SK-N-SH treated with all-trans-retinoic acid at 6 μM for 48 hours (cell line): Measurements from ENCODE around the gene CSTB.

Experiments
- ARNTL ChIP-seq: fragments of 450-650 bp; formaldehyde crosslinking; IDR thresholded peaks from 2 replicates; pipeline ENCODE4 v1.5.0; 2020; ENCODE audit warnings: low read depth, mild to moderate bottlenecking, moderate library complexity, borderline replicate concordance
- CREB5 ChIP-seq: fragments of 250-450 bp; sonication (Bioruptor Pico); IDR thresholded peaks from 2 replicates; pipeline ENCODE4 v1.5.1; 2020; ENCODE audit warnings: low read depth, mild to moderate bottlenecking, moderate library complexity
- PATZ1 ChIP-seq: fragments of 250-450 bp; sonication (Bioruptor Pico); IDR thresholded peaks from 2 replicates; pipeline ENCODE4 v1.8.0; 2020; ENCODE audit warnings: mild to moderate bottlenecking, moderate library complexity, borderline replicate concordance
- RARB ChIP-seq: fragments of 250-450 bp; sonication (Bioruptor Pico); IDR thresholded peaks from 2 replicates; pipeline ENCODE4 v1.8.0; 2021; ENCODE audit warnings: mild to moderate bottlenecking, moderate library complexity
- TOX ChIP-seq: fragments of 250-450 bp; sonication (Bioruptor Pico); IDR thresholded peaks from 2 replicates; pipeline ENCODE4 v1.8.0; 2021; ENCODE audit warnings: mild to moderate bottlenecking, moderate library complexity, borderline replicate concordance
- ZC3H10 ChIP-seq: fragments of 250-450 bp; sonication (Bioruptor Pico); IDR thresholded peaks from 2 replicates; pipeline ENCODE4 v1.5.1; 2021; ENCODE audit warnings: mild to moderate bottlenecking, moderate library complexity
- ZFP3 ChIP-seq: fragments of 250-450 bp; sonication (Bioruptor Pico); IDR thresholded peaks from 2 replicates; pipeline ENCODE4 v1.5.0; 2020; ENCODE audit warnings: mild to moderate bottlenecking, moderate library complexity
- ZFP30 ChIP-seq: fragments of 450-650 bp; formaldehyde crosslinking; IDR thresholded peaks from 2 replicates; pipeline ENCODE4 v1.5.0; 2022; ENCODE audit warnings: mild to moderate bottlenecking, moderate library complexity
- ZNF565 ChIP-seq: fragments of 450-650 bp; formaldehyde crosslinking; conservative IDR thresholded peaks from 2 replicates; pipeline ENCODE4 v1.5.0; 2020; ENCODE audit warnings: low read depth, mild to moderate bottlenecking, moderate library complexity
- TF ChIP-seq, protein P1 (sequence below): fragments of 250-450 bp; sonication (Bioruptor Pico); IDR thresholded peaks from 2 replicates; pipeline ENCODE4 v1.8.0; 2021; ENCODE audit warnings: low read depth, mild to moderate bottlenecking, moderate library complexity, borderline replicate concordance

DNA sequence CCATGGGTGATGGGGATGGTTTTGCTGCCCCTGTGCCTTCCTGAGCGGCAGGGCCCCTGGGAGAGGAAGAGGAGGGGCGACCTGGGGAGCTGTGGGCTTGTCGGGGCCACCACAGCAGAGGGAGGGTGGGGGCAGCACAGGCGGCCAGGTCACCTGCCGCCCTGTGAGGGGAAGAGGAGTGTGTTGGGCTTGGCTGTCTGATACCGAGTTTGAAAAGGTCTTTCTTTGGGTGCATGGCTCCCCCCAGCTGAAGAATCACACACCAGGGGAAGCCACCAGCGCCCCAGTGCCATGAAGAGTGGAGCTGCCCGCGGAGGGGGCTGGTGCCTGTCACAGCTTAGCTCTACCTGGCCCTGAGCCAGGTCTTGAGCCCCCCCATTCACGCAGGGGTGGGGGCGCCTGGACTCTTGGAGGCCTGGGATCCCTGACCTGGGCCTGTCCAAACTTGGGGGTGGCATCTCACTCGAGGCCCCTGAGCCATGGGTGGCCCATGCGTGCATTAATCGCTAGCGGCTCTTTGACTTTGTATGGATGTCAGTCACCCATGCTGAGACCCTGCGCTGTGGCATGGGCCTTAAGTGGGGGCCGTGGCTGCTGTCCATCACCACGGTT lies 26.4 kb downstream of the CSTB start:
- TF ChIP-seq ZC3H10 (CRISPR knock-in tag) (no peak), TOX (CRISPR knock-in tag) (no peak), RARB (CRISPR knock-in tag) (no peak), ZFP30 (CRISPR knock-in tag) (no peak), CREB5 (CRISPR knock-in tag) (no peak), ZNF565 (CRISPR knock-in tag) (no peak), ARNTL (no peak), ZFP3 (CRISPR knock-in tag) (no peak), PATZ1 (CRISPR knock-in tag) (no peak)
- TF ChIP-seq, protein P1, sequence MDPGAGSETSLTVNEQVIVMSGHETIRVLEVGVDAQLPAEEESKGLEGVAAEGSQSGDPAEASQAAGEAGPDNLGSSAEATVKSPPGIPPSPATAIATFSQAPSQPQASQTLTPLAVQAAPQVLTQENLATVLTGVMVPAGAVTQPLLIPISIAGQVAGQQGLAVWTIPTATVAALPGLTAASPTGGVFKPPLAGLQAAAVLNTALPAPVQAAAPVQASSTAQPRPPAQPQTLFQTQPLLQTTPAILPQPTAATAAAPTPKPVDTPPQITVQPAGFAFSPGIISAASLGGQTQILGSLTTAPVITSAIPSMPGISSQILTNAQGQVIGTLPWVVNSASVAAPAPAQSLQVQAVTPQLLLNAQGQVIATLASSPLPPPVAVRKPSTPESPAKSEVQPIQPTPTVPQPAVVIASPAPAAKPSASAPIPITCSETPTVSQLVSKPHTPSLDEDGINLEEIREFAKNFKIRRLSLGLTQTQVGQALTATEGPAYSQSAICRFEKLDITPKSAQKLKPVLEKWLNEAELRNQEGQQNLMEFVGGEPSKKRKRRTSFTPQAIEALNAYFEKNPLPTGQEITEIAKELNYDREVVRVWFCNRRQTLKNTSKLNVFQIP (CRISPR knock-in tag), result no peak
